ENCODE data around the gene ZIC5. TPM values are rescaled to one million over a fixed set of nuclear protein-coding genes. Genes with fewer than 3 reads are reported as not detected.

Gene ZIC5
- total RNA-seq, 1 donor from 2014 or later, result not detected

GRCh38 chr13:99972190-99972731 lies 694 bp upstream of the ZIC5 start:
- peaks cover 76% of the 10 kb centered on the region for H3K27me3 ChIP-seq
- peaks cover 18% of the 10 kb centered on the region in 2 donors for H3K4me1 ChIP-seq
- no peak for DNase-seq (ENCODE audit: low spot score in 2 of 2)
- TF ChIP-seq CTCF (IDR thresholded peaks at IDR 0.05), result no peak
- H3K36me3 ChIP-seq, result no peaks in the 10 kb centered on the region
- no peak overlapping the region for H3K27ac ChIP-seq
- H3K9me3 ChIP-seq, result no peaks in the 10 kb centered on the region
- intact Hi-C loops (cut with DNase I), result loop anchor here (10.0 kb wide), 1 partner anchor 367 kb away; the partner anchor contains the start of gene CLYBL
- H3K4me3 ChIP-seq, result no peak overlapping the region

- Histone ChIP-seq H3K4me3 (peak overlapping the region; percentile 45 to 52), H3K4me1 (peaks cover 18% of the 10 kb centered on the region in 2 donors), H3K36me3 (no peaks in the 10 kb centered on the region), H3K27ac (no peak overlapping the region), H3K27me3 (peaks cover 76% of the 10 kb centered on the region), H3K9me3 (no peaks in the 10 kb centered on the region)
- DNase-seq (ENCODE audit: low spot score in 2 of 2), result no peak
- TF ChIP-seq CTCF (IDR thresholded peaks at IDR 0.05), result no peak
- intact Hi-C loops (cut with DNase I), result loop anchor here (10.0 kb wide), 1 partner anchor 366 kb away; the partner anchor contains the start of gene CLYBL
These were observed 654 bp downstream of the ZIC5 start for GRCh38 chr13:99970651-99971575.

- H3K27me3 ChIP-seq, result peaks cover 67% of the 10 kb centered on the region
- DNase-seq (ENCODE audit: low spot score in 2 of 2), result no peak
These were observed 1.5 kb downstream of the ZIC5 start for GRCh38 chr13:99969919-99970650.

GRCh38 chr13:99969453-99969918 lies 2.1 kb downstream of the ZIC5 start:
- no peak overlapping the region for H3K27ac ChIP-seq
- peak overlapping the region; percentile 45 to 48 for H3K4me3 ChIP-seq
- intact Hi-C loops (cut with DNase I), result loop anchor here (5.0 kb wide), 1 partner anchor 882 kb away; no protein-coding TSS in a partner anchor
- no peak for TF ChIP-seq CTCF (IDR thresholded peaks at IDR 0.05)
- no peak for DNase-seq (ENCODE audit: low spot score in 2 of 2)
- H3K4me1 ChIP-seq, result peaks cover 18% of the 10 kb centered on the region in 2 donors
- peaks cover 61% of the 10 kb centered on the region for H3K27me3 ChIP-seq
- H3K36me3 ChIP-seq, result no peaks in the 10 kb centered on the region
- H3K9me3 ChIP-seq, result no peaks in the 10 kb centered on the region

More at GRCh38 chr13:99969919-99970650, 1.5 kb downstream of the ZIC5 start:
- Histone ChIP-seq H3K27ac (no peak overlapping the region), H3K4me3 (peak overlapping the region; percentile 45 to 52), H3K4me1 (peaks cover 18% of the 10 kb centered on the region in 2 donors), H3K9me3 (no peaks in the 10 kb centered on the region), H3K36me3 (no peaks in the 10 kb centered on the region)
- intact Hi-C loops (cut with DNase I), result loop anchor here (5.0 to 10.0 kb wide), 2 partner anchors 365 to 883 kb away; partner anchors contain the start of gene CLYBL
- TF ChIP-seq CTCF (IDR thresholded peaks at IDR 0.05), result no peak

Data from ascending aorta (tissue), 2 donors.